ENCODE measurements around the gene SUGCT. TPM values are rescaled to one million over a fixed set of nuclear protein-coding genes. Genes with fewer than 3 reads are reported as not detected.

The SUGCT gene
- total RNA-seq, 1 donor from 2014 or later = 1.7 TPM

GRCh38 chr7:40234046-40234445 lies 99.2 kb downstream of the SUGCT start:
- no peak for ATAC-seq
- no peak for DNase-seq
- H3K27ac ChIP-seq = no peak overlapping the region
- H3K9me3 ChIP-seq = no peaks in the 10 kb centered on the region
- H3K4me3 ChIP-seq = no peak overlapping the region
- H3K4me1 ChIP-seq = no peaks in the 10 kb centered on the region
- no peaks in the 10 kb centered on the region for H3K36me3 ChIP-seq
- intact Hi-C loops (cut with DNase I) = no loop called here
- no peak for TF ChIP-seq CTCF (IDR thresholded peaks at IDR 0.05)
- H3K27me3 ChIP-seq (ENCODE audit: low read depth) = no peaks in the 10 kb centered on the region

GRCh38 chr7:40234666-40235065 lies 99.9 kb downstream of the SUGCT start:
- Histone ChIP-seq H3K27ac (no peak overlapping the region), H3K27me3 (ENCODE audit: low read depth) (no peaks in the 10 kb centered on the region), H3K4me3 (no peak overlapping the region), H3K9me3 (no peaks in the 10 kb centered on the region), H3K36me3 (no peaks in the 10 kb centered on the region), H3K4me1 (no peaks in the 10 kb centered on the region)
- no peak for TF ChIP-seq CTCF (IDR thresholded peaks at IDR 0.05)
- DNase-seq = no peak
- ATAC-seq = no peak
- intact Hi-C loops (cut with DNase I) = no loop called here

GRCh38 chr7:40237731-40238130 lies 102.9 kb downstream of the SUGCT start:
- no peaks in the 10 kb centered on the region for H3K27me3 ChIP-seq (ENCODE audit: low read depth)
- ATAC-seq (no peak), DNase-seq (no peak)
- no peaks in the 10 kb centered on the region for H3K9me3 ChIP-seq
- H3K4me1 ChIP-seq = no peaks in the 10 kb centered on the region
- no peak overlapping the region for H3K4me3 ChIP-seq
- no peak overlapping the region for H3K27ac ChIP-seq
- no peaks in the 10 kb centered on the region for H3K36me3 ChIP-seq
- TF ChIP-seq CTCF (IDR thresholded peaks at IDR 0.05) = no peak
- intact Hi-C loops (cut with DNase I) = no loop called here

- H3K4me3 ChIP-seq = no peak overlapping the region
- H3K36me3 ChIP-seq = no peaks in the 10 kb centered on the region
- DNase-seq (no peak), ATAC-seq (no peak)
- no peaks in the 10 kb centered on the region for H3K9me3 ChIP-seq
- intact Hi-C loops (cut with DNase I) = no loop called here
- H3K4me1 ChIP-seq = no peaks in the 10 kb centered on the region
- no peak overlapping the region for H3K27ac ChIP-seq
- no peaks in the 10 kb centered on the region for H3K27me3 ChIP-seq (ENCODE audit: low read depth)
- TF ChIP-seq CTCF (IDR thresholded peaks at IDR 0.05) = no peak
Observed at GRCh38 chr7:40239755-40240303, 105.0 kb downstream of the SUGCT start.

- H3K36me3 ChIP-seq = no peaks in the 10 kb centered on the region
- no peaks in the 10 kb centered on the region for H3K27me3 ChIP-seq (ENCODE audit: low read depth)
- no peaks in the 10 kb centered on the region for H3K9me3 ChIP-seq
- no peaks in the 10 kb centered on the region for H3K4me1 ChIP-seq
- ATAC-seq (no peak), DNase-seq (no peak)
- H3K4me3 ChIP-seq = no peak overlapping the region
- H3K27ac ChIP-seq = no peak overlapping the region
- no peak for TF ChIP-seq CTCF (IDR thresholded peaks at IDR 0.05)
- intact Hi-C loops (cut with DNase I) = no loop called here
Observed at GRCh38 chr7:40243076-40243475, 108.3 kb downstream of the SUGCT start.

GRCh38 chr7:40244226-40244625 lies 109.4 kb downstream of the SUGCT start:
- Histone ChIP-seq H3K4me1 (no peaks in the 10 kb centered on the region), H3K27me3 (ENCODE audit: low read depth) (no peaks in the 10 kb centered on the region), H3K36me3 (no peaks in the 10 kb centered on the region), H3K9me3 (no peaks in the 10 kb centered on the region), H3K27ac (no peak overlapping the region), H3K4me3 (no peak overlapping the region)
- DNase-seq = no peak
- intact Hi-C loops (cut with DNase I) = no loop called here
- ATAC-seq = no peak
- TF ChIP-seq CTCF (IDR thresholded peaks at IDR 0.05) = no peak

Data from lower lobe of right lung (tissue), 2 donors.